ENCODE results near the gene BAAT. TPM values are rescaled to one million over a fixed set of nuclear protein-coding genes. Genes with fewer than 3 reads are reported as not detected.

Gene BAAT
- total RNA-seq, 1 donor from 2014 or later = 8.9 TPM

DNA sequence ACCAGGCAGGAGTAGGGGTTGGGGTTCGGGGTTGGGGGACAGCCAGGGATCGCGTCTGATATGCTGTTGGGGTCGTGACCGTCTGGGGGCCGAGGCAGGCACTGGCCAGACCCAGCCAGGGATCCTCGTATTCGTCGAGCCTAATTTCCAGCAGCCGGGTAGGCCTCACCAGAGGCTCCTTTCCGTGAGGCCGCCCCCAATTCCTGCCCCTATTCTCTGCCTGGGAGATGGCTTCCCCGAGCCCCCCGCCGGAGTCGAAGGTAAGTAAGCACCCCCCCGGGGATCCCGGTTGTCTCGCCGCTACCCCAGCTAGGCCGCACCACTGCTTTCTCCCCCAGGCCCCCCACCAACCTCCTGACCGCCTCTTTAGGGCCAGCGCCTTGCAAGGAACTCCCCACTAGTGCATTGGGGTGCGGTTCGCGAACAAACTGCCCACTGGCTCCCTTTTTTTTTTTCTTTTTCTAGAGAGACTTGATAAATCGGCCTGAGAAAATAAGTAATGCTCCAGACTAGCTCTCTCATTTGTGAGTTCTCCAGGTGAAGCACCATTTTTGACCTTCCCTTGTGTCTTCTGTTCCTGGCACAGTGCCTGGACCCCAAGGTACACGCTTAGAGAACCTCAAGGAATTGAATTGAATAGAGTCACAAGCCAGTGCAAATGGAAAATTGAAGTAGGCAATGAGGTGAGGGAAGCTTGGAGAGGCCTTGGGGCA is 14.3 kb upstream of the BAAT start:
- peak overlapping the region; percentile 95 for H3K4me2 ChIP-seq (ENCODE audit: low read length)
- Mint-ChIP-seq H3K27ac (ENCODE audit: unreplicated experiment) (peak overlapping the region; percentile 98), H3K4me3 (ENCODE audit: unreplicated experiment) (peak overlapping the region; percentile 98), H3K27me3 (ENCODE audit: low read depth, unreplicated experiment) (no peaks in the 10 kb centered on the region), H3K4me1 (ENCODE audit: low read depth, unreplicated experiment) (peaks cover 23% of the 10 kb centered on the region), H3K9me3 (ENCODE audit: unreplicated experiment) (peaks cover 2% of the 10 kb centered on the region), H3K36me3 (ENCODE audit: low read depth, unreplicated experiment) (peaks cover 37% of the 10 kb centered on the region)
- peaks cover 75% of the 10 kb centered on the region for H3K79me2 ChIP-seq (ENCODE audit: insufficient read depth, low read length)
- no peak for TF ChIP-seq EZH2 (IDR thresholded peaks at IDR 0.05; ENCODE audit: insufficient read depth, low read length)
- no peak for TF ChIP-seq CTCF (IDR thresholded peaks at IDR 0.05; ENCODE audit: insufficient read depth, low read depth, low read length)
- peak overlapping the region; percentile 78 for H3K27ac ChIP-seq (ENCODE audit: low read depth, low read length)
- H4K20me1 ChIP-seq (ENCODE audit: insufficient read depth, low read length) = peaks cover 22% of the 10 kb centered on the region
- DNase-seq (ENCODE audit: low read depth) (no peak), FAIRE-seq (no peak)
- peak overlapping the region; percentile 100 for H3K9ac ChIP-seq (ENCODE audit: low read length)
- H3K4me1 ChIP-seq (ENCODE audit: insufficient read depth, low read length) = peaks cover 20% of the 10 kb centered on the region
- H3K27me3 ChIP-seq (ENCODE audit: insufficient read depth, low read length) = no peaks in the 10 kb centered on the region
- H2AFZ ChIP-seq (ENCODE audit: low read depth, low read length) = peak overlapping the region; percentile 66
- peak overlapping the region; percentile 99 for H3K4me3 ChIP-seq (ENCODE audit: insufficient read depth, low read depth, low read length)
- H3K9me3 ChIP-seq (ENCODE audit: insufficient read depth, low read depth, low read length) = peaks cover 3% of the 10 kb centered on the region
- H3K36me3 ChIP-seq (ENCODE audit: insufficient read depth, low read length) = peaks cover 24% of the 10 kb centered on the region

GRCh38 chr9:101398068-101398929 is 13.5 kb upstream of the BAAT start, which contains the start of the genes MRPL50 and ZNF189:
TSS of gene MRPL50 (minus strand) at chr9:101398618. CDS start at chr9:101398592, 26 bp downstream.
TSS of gene ZNF189 (plus strand) at chr9:101398851. CDS start at chr9:101399157, 306 bp downstream.
- Mint-ChIP-seq H3K36me3 (ENCODE audit: low read depth, unreplicated experiment) (peaks cover 31% of the 10 kb centered on the region), H3K4me1 (ENCODE audit: low read depth, unreplicated experiment) (peaks cover 23% of the 10 kb centered on the region)

More at GRCh38 chr9:101398068-101398929, 13.5 kb upstream of the BAAT start, which contains the start of the genes MRPL50 and ZNF189:
- Histone ChIP-seq H3K4me2 (ENCODE audit: low read length) (peak within 1 kb of the TSS; percentile 95), H3K27ac (ENCODE audit: low read depth, low read length) (peak within 1 kb of the TSS; percentile 98), H3K36me3 (ENCODE audit: insufficient read depth, low read length) (peaks cover 18% of the 10 kb centered on the region), H3K9ac (ENCODE audit: low read length) (peak within 1 kb of the TSS; percentile 100), H4K20me1 (ENCODE audit: insufficient read depth, low read length) (peaks cover 25% of the 10 kb centered on the region), H3K79me2 (ENCODE audit: insufficient read depth, low read length) (peaks cover 83% of the 10 kb centered on the region), H3K4me1 (ENCODE audit: insufficient read depth, low read length) (peaks cover 20% of the 10 kb centered on the region), H3K9me3 (ENCODE audit: insufficient read depth, low read depth, low read length) (peaks cover 3% of the 10 kb centered on the region), H3K4me3 (ENCODE audit: insufficient read depth, low read depth, low read length) (peak within 1 kb of the TSS; percentile 99), H3K27me3 (ENCODE audit: insufficient read depth, low read length) (no peaks in the 10 kb centered on the region), H2AFZ (ENCODE audit: low read depth, low read length) (peak within 1 kb of the TSS; percentile 97)
- FAIRE-seq (peak; percentile 50), DNase-seq (ENCODE audit: low read depth) (peak; percentile 99)
- no peaks in the 10 kb centered on the region for H3K9me3 Mint-ChIP-seq (ENCODE audit: unreplicated experiment)
- H3K27me3 Mint-ChIP-seq (ENCODE audit: low read depth, unreplicated experiment) = no peaks in the 10 kb centered on the region
- no peak for TF ChIP-seq CTCF (IDR thresholded peaks at IDR 0.05; ENCODE audit: insufficient read depth, low read depth, low read length)
- TF ChIP-seq EZH2 (IDR thresholded peaks at IDR 0.05; ENCODE audit: insufficient read depth, low read length) = no peak
- H3K4me3 Mint-ChIP-seq (ENCODE audit: unreplicated experiment) = peak within 1 kb of the TSS; percentile 98
- peak within 1 kb of the TSS; percentile 98 for H3K27ac Mint-ChIP-seq (ENCODE audit: unreplicated experiment)

Measured in astrocyte (in vitro differentiated cells and primary cell).